HCT116 (cell line): ENCODE measurements around the gene TRIM75. TPM values are rescaled to one million over a fixed set of nuclear protein-coding genes. Genes with fewer than 3 reads are reported as not detected.

Experiments
- ATAC-seq: fragments of 200-7000 bp; cut with Tn5 transposase; 2 replicates; pipeline ENCODE4 v1.9.1; 2020; ENCODE audit warnings: mild to moderate bottlenecking, moderate library complexity
- BruUV-seq: library from RNA; stranded (reverse); fragments of 400-500 nt; replicated peaks from 2 replicates; lab custom pipeline; 2021; lab: Mats Ljungman, UMichigan
- CTCF ChIA-PET: fragments of 300-600 bp; sonication (Branson Sonifier 250); formaldehyde crosslinking; loops from one replicate; lab custom pipeline; 2021; ENCODE audit warnings: antibody characterized with exemption; lab: Charles Lee
- POLR2A ChIA-PET: fragments of 300-600, 350-600 bp; sonication (Branson Sonifier 250); formaldehyde crosslinking; loops from one replicate; lab custom pipeline; 2021; ENCODE audit warnings: antibody characterized with exemption; lab: Charles Lee
- RAD21 ChIA-PET, 2 experiments: fragments of 300-600 bp; sonication (Branson Sonifier 250); formaldehyde crosslinking; loops; one replicate each; lab custom pipeline; 2023; ENCODE audit warnings: low total read pairs in 2 of 2; ENCODE audit not compliant: uncharacterized antibody in 2 of 2, unreplicated experiment in 2 of 2, low non-redundant PET in 1 of 2; lab: Charles Lee
- DNase-seq: peaks from one replicate; pipeline ENCODE4 v3.0.0-alpha.2; 2010; ENCODE audit warnings: low read depth, low spot score
- H2AFZ ChIP-seq: fragments of 200-600 bp; shearing (Covaris generic), sonication (generic); 2 replicates; pipeline ENCODE4 v1.6.1; 2017; ENCODE audit warnings: low read depth, mixed run types, mixed read lengths, antibody characterized with exemption, low read length; ENCODE audit not compliant: poor library complexity, severe bottlenecking
- H3K27ac ChIP-seq: 2 replicates; pipeline ENCODE4 v1.5.1; 2012; ENCODE audit warnings: low read depth, low read length
- H3K27me3 ChIP-seq: fragments of 200-600 bp; sonication (generic); 2 replicates; pipeline ENCODE4 v1.6.1; 2016; ENCODE audit warnings: mixed run types, low read length, mixed read lengths; ENCODE audit not compliant: insufficient read depth
- H3K36me3 ChIP-seq, 2 experiments: fragments of 200-500 bp in 1 of 2; fragments of 200-600 bp in 1 of 2; sonication (Bioruptor generic) in 1 of 2; sonication (generic) in 1 of 2; 2 replicates each; pipeline versions ENCODE4 v1.5.1 to v1.6.1; 2014 to 2016; ENCODE audit warnings: low read length in 2 of 2, inconsistent platforms in 1 of 2, mixed read lengths in 1 of 2, mixed run types in 1 of 2; ENCODE audit not compliant: insufficient read depth in 2 of 2, control insufficient read depth in 1 of 2
- H3K4me1 ChIP-seq, 2 experiments: fragments of 200-600 bp in 1 of 2; sonication (generic) in 1 of 2; 2 replicates each; pipeline versions ENCODE4 v1.5.1 to v1.6.1; 2012 to 2017; ENCODE audit warnings: low read length in 2 of 2, inconsistent platforms in 1 of 2, mild to moderate bottlenecking in 1 of 2, mixed read lengths in 1 of 2, mixed run types in 1 of 2, moderate library complexity in 1 of 2; ENCODE audit not compliant: insufficient read depth in 2 of 2, control insufficient read depth in 1 of 2
- H3K4me2 ChIP-seq: fragments of 200-600 bp; sonication (generic); 2 replicates; pipeline ENCODE4 v1.6.1; 2017; ENCODE audit warnings: mixed run types, low read length, mixed read lengths
- H3K4me3 ChIP-seq, 2 experiments: fragments of 200-600 bp in 1 of 2; sonication (generic) in 1 of 2; replicated peaks in 1 of 2; 2 replicates each; pipeline ENCODE4 v1.5.1; 2011 to 2016; ENCODE audit warnings: low read length in 2 of 2, control low read depth in 1 of 2, low read depth in 1 of 2, mild to moderate bottlenecking in 1 of 2, mixed read lengths in 1 of 2, mixed run types in 1 of 2
- H3K79me2 ChIP-seq: fragments of 200-600 bp; sonication (generic); 2 replicates; pipeline ENCODE4 v1.6.1; 2017; ENCODE audit warnings: mild to moderate bottlenecking, mixed run types, low read length, moderate library complexity, mixed read lengths; ENCODE audit not compliant: insufficient read depth
- H3K9ac ChIP-seq: fragments of 200-600 bp; sonication (generic); 2 replicates; pipeline ENCODE4 v1.6.1; 2016; ENCODE audit warnings: low read length, mixed read lengths
- H3K9me2 ChIP-seq: fragments of 200-600 bp; sonication (generic), shearing (Covaris generic); 2 replicates; pipeline ENCODE4 v1.6.1; 2017; ENCODE audit warnings: mixed run types, mild to moderate bottlenecking, moderate library complexity; ENCODE audit not compliant: insufficient read depth
- H3K9me3 ChIP-seq, 2 experiments: fragments of 200-500 bp in 1 of 2; fragments of 200-600 bp in 1 of 2; sonication (Bioruptor generic) in 1 of 2; sonication (generic) in 1 of 2; 2 replicates each; pipeline ENCODE4 v1.6.1; 2014 to 2017; ENCODE audit warnings: low read length in 2 of 2, mixed read lengths in 2 of 2, inconsistent platforms in 1 of 2, low read depth in 1 of 2, mild to moderate bottlenecking in 1 of 2, mixed run types in 1 of 2, moderate library complexity in 1 of 2; ENCODE audit not compliant: control insufficient read depth in 1 of 2, insufficient read depth in 1 of 2
- H4K20me1 ChIP-seq: fragments of 200-600 bp; sonication (generic), shearing (Covaris generic); 2 replicates; pipeline ENCODE4 v1.6.1; 2017; ENCODE audit warnings: mixed run types, mild to moderate bottlenecking, moderate library complexity; ENCODE audit not compliant: insufficient read depth
- EGR1 ChIP-seq: IDR thresholded peaks from 2 replicates; pipeline ENCODE4 v1.6.1; 2012; ENCODE audit warnings: low read depth
- FOSL1 ChIP-seq: IDR thresholded peaks from 2 replicates; pipeline ENCODE4 v1.6.1; 2012; ENCODE audit warnings: low read depth
- POLR2A ChIP-seq: IDR thresholded peaks from 2 replicates; pipeline ENCODE4 v1.7.0; 2011; ENCODE audit warnings: borderline replicate concordance; ENCODE audit not compliant: insufficient read depth, insufficient read length; ENCODE audit errors: extremely low read depth
- SIN3A ChIP-seq: IDR thresholded peaks from 2 replicates; pipeline ENCODE4 v1.6.1; 2012; ENCODE audit warnings: low read depth
- SP1 ChIP-seq: IDR thresholded peaks from 2 replicates; pipeline ENCODE4 v1.6.1; 2012; ENCODE audit warnings: low read depth
- TCF7L2 ChIP-seq: IDR thresholded peaks from 2 replicates; pipeline ENCODE4 v1.7.0; 2011; ENCODE audit warnings: borderline replicate concordance, inconsistent platforms; ENCODE audit not compliant: insufficient read depth, insufficient read length; ENCODE audit errors: extremely low read depth
- YY1 ChIP-seq: IDR thresholded peaks from 2 replicates; pipeline ENCODE4 v1.6.1; 2011; ENCODE audit warnings: low read length, low read depth, moderate library complexity, mild to moderate bottlenecking; ENCODE audit not compliant: insufficient replicate concordance; ENCODE audit errors: extremely low read depth
- intact Hi-C: fragments of 100-400 bp; cut with micrococcal nuclease; formaldehyde crosslinking; loops from 2 replicates; pipeline ENCODE4 v1.10.0; 2022
- total RNA-seq: library from RNA; stranded (reverse); gene quantifications from one replicate; pipeline ENCODE4 v1.2.1, GENCODE V29; 2021; ENCODE audit not compliant: unreplicated experiment
- TF ChIP-seq, protein P1 (sequence below): IDR thresholded peaks from 2 replicates; pipeline ENCODE4 v1.6.1; 2012
- TF ChIP-seq, protein P2 (sequence below): IDR thresholded peaks from 2 replicates; pipeline ENCODE4 v1.6.1; 2012; ENCODE audit warnings: low read depth
- TF ChIP-seq, protein P3 (sequence below): IDR thresholded peaks from 2 replicates; pipeline ENCODE4 v1.6.1; 2011; ENCODE audit warnings: mild to moderate bottlenecking, low read length, moderate library complexity; ENCODE audit not compliant: insufficient replicate concordance; ENCODE audit errors: extremely low read depth

The TRIM75 gene
- total RNA-seq, 1 experiment from 2014 or later: not detected

DNA sequence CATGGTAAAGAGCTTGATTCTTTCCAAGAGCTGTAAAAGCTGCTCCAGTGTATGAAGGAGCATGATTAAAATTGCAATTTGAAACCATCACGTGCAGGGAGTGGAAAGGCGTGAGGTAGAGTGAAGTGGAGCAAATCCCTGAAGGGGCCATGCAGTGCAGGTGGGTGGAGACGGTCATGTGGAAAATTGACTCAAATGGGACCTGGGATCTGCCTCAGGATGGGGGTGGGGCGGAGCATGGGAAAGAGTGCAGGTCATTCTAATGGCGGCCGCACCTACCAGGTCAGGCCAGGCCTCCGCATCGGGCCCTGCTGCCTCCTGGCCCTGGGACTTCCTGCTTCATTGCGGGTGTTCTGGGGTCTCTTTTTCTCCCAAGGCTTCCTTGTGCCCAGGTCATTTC, 47.2 kb upstream of the TRIM75 start:
- H3K27me3 ChIP-seq: no peaks in the 10 kb centered on the region
- no peaks in the 10 kb centered on the region for H3K36me3 ChIP-seq
- no peaks in the 10 kb centered on the region for H3K9me2 ChIP-seq
- no TSS peak for BruUV-seq
- no peak for DNase-seq
- ChIA-PET CTCF (no interaction called here), RAD21 (no interaction called here), POLR2A (no interaction called here)
- no peak overlapping the region for H3K27ac ChIP-seq
- H3K9me3 ChIP-seq: no peaks in the 10 kb centered on the region
- intact Hi-C loops: no loop called here
- H3K4me2 ChIP-seq: no peak overlapping the region
- H3K9ac ChIP-seq: no peak overlapping the region
- no peak overlapping the region for H3K4me3 ChIP-seq
- no peak overlapping the region for H2AFZ ChIP-seq
- no peaks in the 10 kb centered on the region for H4K20me1 ChIP-seq
- H3K79me2 ChIP-seq: no peaks in the 10 kb centered on the region
- H3K4me1 ChIP-seq: no peaks in the 10 kb centered on the region
- ATAC-seq: no peak
- TF ChIP-seq EGR1 (no peak), SP1 (no peak), POLR2A (no peak), YY1 (no peak)
- TF ChIP-seq, protein P1, sequence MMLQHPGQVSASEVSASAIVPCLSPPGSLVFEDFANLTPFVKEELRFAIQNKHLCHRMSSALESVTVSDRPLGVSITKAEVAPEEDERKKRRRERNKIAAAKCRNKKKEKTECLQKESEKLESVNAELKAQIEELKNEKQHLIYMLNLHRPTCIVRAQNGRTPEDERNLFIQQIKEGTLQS: no peak

DNA sequence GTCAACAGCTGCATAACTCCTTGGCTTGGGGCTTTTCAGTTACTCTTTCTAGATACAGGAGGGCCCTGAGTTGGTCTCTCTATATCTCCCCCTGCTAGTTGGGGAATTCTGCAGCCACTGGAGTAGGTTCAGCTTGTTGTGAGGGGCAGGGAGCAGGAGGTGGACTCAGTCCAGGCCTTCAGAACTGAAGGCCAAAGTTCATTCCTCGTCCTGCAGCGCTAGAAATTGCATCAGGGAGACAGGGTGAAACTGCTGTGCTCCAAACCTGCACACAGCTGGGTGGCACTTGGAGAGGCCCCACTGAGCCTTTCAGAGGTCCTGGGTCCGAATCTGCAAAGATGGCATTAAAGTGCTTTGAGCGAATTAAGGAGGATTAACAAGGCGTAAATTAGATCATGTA, 46.8 kb upstream of the TRIM75 start:
- DNase-seq (no peak), ATAC-seq (no peak)

More for the DNA sequence above, 46.8 kb upstream of the TRIM75 start:
- TF ChIP-seq FOSL1: no peak
- TF ChIP-seq, protein P2, sequence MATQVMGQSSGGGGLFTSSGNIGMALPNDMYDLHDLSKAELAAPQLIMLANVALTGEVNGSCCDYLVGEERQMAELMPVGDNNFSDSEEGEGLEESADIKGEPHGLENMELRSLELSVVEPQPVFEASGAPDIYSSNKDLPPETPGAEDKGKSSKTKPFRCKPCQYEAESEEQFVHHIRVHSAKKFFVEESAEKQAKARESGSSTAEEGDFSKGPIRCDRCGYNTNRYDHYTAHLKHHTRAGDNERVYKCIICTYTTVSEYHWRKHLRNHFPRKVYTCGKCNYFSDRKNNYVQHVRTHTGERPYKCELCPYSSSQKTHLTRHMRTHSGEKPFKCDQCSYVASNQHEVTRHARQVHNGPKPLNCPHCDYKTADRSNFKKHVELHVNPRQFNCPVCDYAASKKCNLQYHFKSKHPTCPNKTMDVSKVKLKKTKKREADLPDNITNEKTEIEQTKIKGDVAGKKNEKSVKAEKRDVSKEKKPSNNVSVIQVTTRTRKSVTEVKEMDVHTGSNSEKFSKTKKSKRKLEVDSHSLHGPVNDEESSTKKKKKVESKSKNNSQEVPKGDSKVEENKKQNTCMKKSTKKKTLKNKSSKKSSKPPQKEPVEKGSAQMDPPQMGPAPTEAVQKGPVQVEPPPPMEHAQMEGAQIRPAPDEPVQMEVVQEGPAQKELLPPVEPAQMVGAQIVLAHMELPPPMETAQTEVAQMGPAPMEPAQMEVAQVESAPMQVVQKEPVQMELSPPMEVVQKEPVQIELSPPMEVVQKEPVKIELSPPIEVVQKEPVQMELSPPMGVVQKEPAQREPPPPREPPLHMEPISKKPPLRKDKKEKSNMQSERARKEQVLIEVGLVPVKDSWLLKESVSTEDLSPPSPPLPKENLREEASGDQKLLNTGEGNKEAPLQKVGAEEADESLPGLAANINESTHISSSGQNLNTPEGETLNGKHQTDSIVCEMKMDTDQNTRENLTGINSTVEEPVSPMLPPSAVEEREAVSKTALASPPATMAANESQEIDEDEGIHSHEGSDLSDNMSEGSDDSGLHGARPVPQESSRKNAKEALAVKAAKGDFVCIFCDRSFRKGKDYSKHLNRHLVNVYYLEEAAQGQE: no peak
- TF ChIP-seq SIN3A: no peak
- TF ChIP-seq TCF7L2: no peak
- TF ChIP-seq, protein P3, sequence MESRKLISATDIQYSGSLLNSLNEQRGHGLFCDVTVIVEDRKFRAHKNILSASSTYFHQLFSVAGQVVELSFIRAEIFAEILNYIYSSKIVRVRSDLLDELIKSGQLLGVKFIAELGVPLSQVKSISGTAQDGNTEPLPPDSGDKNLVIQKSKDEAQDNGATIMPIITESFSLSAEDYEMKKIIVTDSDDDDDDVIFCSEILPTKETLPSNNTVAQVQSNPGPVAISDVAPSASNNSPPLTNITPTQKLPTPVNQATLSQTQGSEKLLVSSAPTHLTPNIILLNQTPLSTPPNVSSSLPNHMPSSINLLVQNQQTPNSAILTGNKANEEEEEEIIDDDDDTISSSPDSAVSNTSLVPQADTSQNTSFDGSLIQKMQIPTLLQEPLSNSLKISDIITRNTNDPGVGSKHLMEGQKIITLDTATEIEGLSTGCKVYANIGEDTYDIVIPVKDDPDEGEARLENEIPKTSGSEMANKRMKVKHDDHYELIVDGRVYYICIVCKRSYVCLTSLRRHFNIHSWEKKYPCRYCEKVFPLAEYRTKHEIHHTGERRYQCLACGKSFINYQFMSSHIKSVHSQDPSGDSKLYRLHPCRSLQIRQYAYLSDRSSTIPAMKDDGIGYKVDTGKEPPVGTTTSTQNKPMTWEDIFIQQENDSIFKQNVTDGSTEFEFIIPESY: no peak
- TF ChIP-seq POLR2A: no peak
- TF ChIP-seq, all 23 proteins: peak for 0
- RAD21 ChIA-PET: no interaction called here
- Histone ChIP-seq H3K27ac (no peak overlapping the region), H3K9me2 (no peaks in the 10 kb centered on the region), H4K20me1 (no peaks in the 10 kb centered on the region), H3K4me1 (no peaks in the 10 kb centered on the region), H2AFZ (no peak overlapping the region), H3K4me3 (no peak overlapping the region), H3K27me3 (no peaks in the 10 kb centered on the region), H3K9me3 (no peaks in the 10 kb centered on the region), H3K9ac (no peak overlapping the region), H3K79me2 (no peaks in the 10 kb centered on the region), H3K36me3 (no peaks in the 10 kb centered on the region), H3K4me2 (no peak overlapping the region)
- CTCF ChIA-PET: no interaction called here
- intact Hi-C loops: no loop called here
- BruUV-seq: no TSS peak
- POLR2A ChIA-PET: no interaction called here
